A549 (cell line): ENCODE data around the gene AKAP8L.

ENCODE experiments used
- CBX8 ChIP-seq: fragments of 200-600 bp; sonication (generic); IDR thresholded peaks from 2 replicates; pipeline ENCODE4 v1.6.1; 2016
- HOXB13 ChIP-seq: fragments of 250-450 bp; sonication (Bioruptor Pico); IDR thresholded peaks from 2 replicates; pipeline ENCODE4 v1.5.0; 2020; ENCODE audit warnings: low read depth, mild to moderate bottlenecking, moderate library complexity
- PHF8 ChIP-seq: fragments of 200-600 bp; sonication (generic); IDR thresholded peaks from 2 replicates; pipeline ENCODE4 v1.6.1; 2016; ENCODE audit warnings: low read depth, mild to moderate bottlenecking, antibody characterized with exemption, moderate library complexity, borderline replicate concordance
- RCOR1 ChIP-seq: fragments of 150-350 bp; IDR thresholded peaks from 2 replicates; pipeline ENCODE4 v1.6.1; 2014; ENCODE audit warnings: antibody characterized with exemption, low read length, low read depth
- TF ChIP-seq, protein P1 (sequence below): fragments of >200 bp; sonication (Bioruptor Twin); formaldehyde crosslinking; IDR thresholded peaks from 3 replicates; pipeline ENCODE4 v1.5.1; 2016
- TF ChIP-seq, protein P2 (sequence below): IDR thresholded peaks from 2 replicates; pipeline ENCODE4 v1.6.1; 2012

- TF ChIP-seq, protein P1, sequence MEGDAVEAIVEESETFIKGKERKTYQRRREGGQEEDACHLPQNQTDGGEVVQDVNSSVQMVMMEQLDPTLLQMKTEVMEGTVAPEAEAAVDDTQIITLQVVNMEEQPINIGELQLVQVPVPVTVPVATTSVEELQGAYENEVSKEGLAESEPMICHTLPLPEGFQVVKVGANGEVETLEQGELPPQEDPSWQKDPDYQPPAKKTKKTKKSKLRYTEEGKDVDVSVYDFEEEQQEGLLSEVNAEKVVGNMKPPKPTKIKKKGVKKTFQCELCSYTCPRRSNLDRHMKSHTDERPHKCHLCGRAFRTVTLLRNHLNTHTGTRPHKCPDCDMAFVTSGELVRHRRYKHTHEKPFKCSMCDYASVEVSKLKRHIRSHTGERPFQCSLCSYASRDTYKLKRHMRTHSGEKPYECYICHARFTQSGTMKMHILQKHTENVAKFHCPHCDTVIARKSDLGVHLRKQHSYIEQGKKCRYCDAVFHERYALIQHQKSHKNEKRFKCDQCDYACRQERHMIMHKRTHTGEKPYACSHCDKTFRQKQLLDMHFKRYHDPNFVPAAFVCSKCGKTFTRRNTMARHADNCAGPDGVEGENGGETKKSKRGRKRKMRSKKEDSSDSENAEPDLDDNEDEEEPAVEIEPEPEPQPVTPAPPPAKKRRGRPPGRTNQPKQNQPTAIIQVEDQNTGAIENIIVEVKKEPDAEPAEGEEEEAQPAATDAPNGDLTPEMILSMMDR, result no peak
- TF ChIP-seq PHF8, result no peak
- no peak for TF ChIP-seq HOXB13 (CRISPR knock-in tag)
- no peak for TF ChIP-seq RCOR1
- no peak for TF ChIP-seq CBX8
- TF ChIP-seq, protein P2, sequence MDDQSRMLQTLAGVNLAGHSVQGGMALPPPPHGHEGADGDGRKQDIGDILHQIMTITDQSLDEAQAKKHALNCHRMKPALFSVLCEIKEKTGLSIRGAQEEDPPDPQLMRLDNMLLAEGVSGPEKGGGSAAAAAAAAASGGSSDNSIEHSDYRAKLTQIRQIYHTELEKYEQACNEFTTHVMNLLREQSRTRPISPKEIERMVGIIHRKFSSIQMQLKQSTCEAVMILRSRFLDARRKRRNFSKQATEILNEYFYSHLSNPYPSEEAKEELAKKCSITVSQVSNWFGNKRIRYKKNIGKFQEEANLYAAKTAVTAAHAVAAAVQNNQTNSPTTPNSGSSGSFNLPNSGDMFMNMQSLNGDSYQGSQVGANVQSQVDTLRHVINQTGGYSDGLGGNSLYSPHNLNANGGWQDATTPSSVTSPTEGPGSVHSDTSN, result no peak
Observed at GRCh38 chr19:15430526-15431120, 11.8 kb upstream of the AKAP8L start.
